Stimulated activated CD8-positive, alpha-beta memory T cell treated with anti-CD3 and anti-CD28 coated beads, Interleukin-7, amount 100 ng/mL, for 48 hours (primary cell): ENCODE data around the gene MRPL36.
A peak's percentile ranks its signal among the peaks of the same experiment; 100 is the strongest.
"Not testable (repeated sequence)": the region's sequence is repeated elsewhere in the genome, so short reads cannot be mapped to it uniquely, and the experiment has no call there.

Source experiments
- DNase-seq, 2 donors: peaks; one replicate each; pipeline ENCODE4 v3.0.0-alpha.2; 2020; ENCODE audit warnings: low read depth in 1 of 2; ENCODE audit errors: extremely low read depth in 1 of 2

The MRPL36 gene

GRCh38 chr5:1832511-1833250 lies 33.0 kb upstream of the MRPL36 start:
- DNase-seq, result no peak

GRCh38 chr5:1831677-1832313 lies 32.2 kb upstream of the MRPL36 start:
- no peak for DNase-seq

GRCh38 chr5:1831257-1831656 lies 31.6 kb upstream of the MRPL36 start:
- no peak for DNase-seq

GRCh38 chr5:1830571-1831228 lies 31.1 kb upstream of the MRPL36 start:
- DNase-seq, result no peak

GRCh38 chr5:1827886-1828397 lies 28.3 kb upstream of the MRPL36 start:
- peak in 1 of 2 donors; percentile 8 for DNase-seq

- no peak for DNase-seq
Observed at GRCh38 chr5:1827025-1827885, 27.6 kb upstream of the MRPL36 start.

GRCh38 chr5:1826235-1826980 lies 26.8 kb upstream of the MRPL36 start:
- DNase-seq, result no peak

- no peak for DNase-seq
Observed at GRCh38 chr5:1824903-1825841, 25.5 kb upstream of the MRPL36 start.

GRCh38 chr5:1824109-1824821 lies 24.6 kb upstream of the MRPL36 start:
- no peak for DNase-seq

GRCh38 chr5:1823381-1824034 lies 23.9 kb upstream of the MRPL36 start:
- DNase-seq, result no peak

- DNase-seq, result no peak
Observed at GRCh38 chr5:1821862-1822261, 22.2 kb upstream of the MRPL36 start.

- no peak for DNase-seq
Observed at GRCh38 chr5:1820926-1821325, 21.3 kb upstream of the MRPL36 start.

GRCh38 chr5:1820381-1820780 lies 20.7 kb upstream of the MRPL36 start:
- DNase-seq, result no peak

- DNase-seq, result no peak
Observed at GRCh38 chr5:1819458-1819857, 19.8 kb upstream of the MRPL36 start.

- no peak for DNase-seq
Observed at GRCh38 chr5:1818784-1819183, 19.1 kb upstream of the MRPL36 start.

GRCh38 chr5:1817261-1818043 lies 17.8 kb upstream of the MRPL36 start:
- DNase-seq, result no peak

- not testable (repeated sequence) for DNase-seq
Observed at GRCh38 chr5:1816495-1817089, 17.0 kb upstream of the MRPL36 start.
